Measurements from ENCODE around the gene FNDC3B. TPM values are rescaled to one million over a fixed set of nuclear protein-coding genes. Genes with fewer than 3 reads are reported as not detected.

FNDC3B gene
- total RNA-seq, 2 experiments from 2014 or later, result 11.6 to 12.2 TPM

DNA sequence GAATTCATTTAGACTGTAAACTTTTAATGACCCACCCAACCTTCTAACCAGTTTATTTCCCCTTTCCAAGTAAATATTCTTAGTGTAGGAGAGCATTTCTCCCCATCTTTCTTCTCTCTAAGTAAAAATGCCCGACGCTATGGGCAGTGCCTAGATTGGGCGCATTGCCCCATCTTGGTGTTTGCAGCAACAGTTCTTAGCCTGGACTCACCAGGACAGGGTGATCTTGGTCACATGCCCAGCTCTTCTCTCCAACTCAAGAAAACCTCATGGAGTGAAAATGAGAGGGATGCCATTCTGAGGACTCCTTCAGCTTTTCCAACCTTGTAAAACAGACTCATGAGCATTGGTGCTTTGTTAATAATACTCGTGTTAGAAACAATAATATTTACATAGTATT lies 332.2 kb downstream of the FNDC3B start:
- H3K36me3 Mint-ChIP-seq, result peaks cover 21% of the 10 kb centered on the region

DNA sequence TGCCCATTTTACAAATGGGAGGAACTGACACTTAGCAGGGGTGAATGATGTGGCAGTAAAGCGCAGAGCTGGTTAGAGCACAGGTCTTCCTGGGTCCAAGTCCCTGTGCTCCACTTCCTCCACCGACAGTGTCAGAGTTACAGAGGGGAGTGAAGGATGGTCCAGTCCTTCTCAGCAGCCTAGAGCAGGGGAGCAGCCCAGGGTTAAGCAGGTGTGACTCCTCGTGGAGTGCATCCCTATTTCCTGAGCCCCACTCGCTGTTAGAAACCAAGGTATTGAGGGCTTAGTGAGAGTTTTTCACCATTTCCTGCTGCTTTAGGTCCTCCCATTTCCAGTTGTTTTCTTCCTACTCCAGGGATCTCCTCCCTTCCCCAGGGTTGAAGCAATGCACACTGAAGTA lies 333.5 kb downstream of the FNDC3B start:
- H3K27me3 Mint-ChIP-seq, result no peaks in the 10 kb centered on the region

More for the DNA sequence above, 332.2 kb downstream of the FNDC3B start:
- no peak overlapping the region for H3K4me3 Mint-ChIP-seq
- no peak overlapping the region for H3K27ac Mint-ChIP-seq
- no peaks in the 10 kb centered on the region for H3K27me3 Mint-ChIP-seq
- no peaks in the 10 kb centered on the region for H3K9me3 Mint-ChIP-seq
- no peaks in the 10 kb centered on the region for H3K4me1 Mint-ChIP-seq
- DNase-seq, result no peak

DNA sequence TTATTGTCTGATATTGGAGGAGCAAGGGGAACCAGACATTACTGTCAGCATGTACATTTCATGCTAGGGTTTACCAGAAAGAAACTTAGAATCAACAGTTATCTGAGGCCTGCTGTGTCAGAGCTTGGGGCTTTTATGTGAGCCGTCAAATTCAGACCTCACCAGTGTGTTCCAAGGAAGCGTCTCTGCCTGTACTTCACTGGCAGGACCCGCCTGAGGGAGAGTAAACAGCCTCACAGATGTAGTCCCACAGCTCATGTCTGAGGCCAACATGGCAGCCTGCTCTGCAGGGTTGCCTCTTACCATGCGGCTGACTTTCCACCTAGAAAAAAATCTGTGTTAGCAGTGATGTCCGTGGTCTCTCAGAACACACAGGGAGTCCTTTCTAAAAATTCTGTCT lies 334.5 kb downstream of the FNDC3B start:
- H3K4me1 Mint-ChIP-seq, result no peaks in the 10 kb centered on the region
- peaks cover 39% of the 10 kb centered on the region for H3K36me3 Mint-ChIP-seq
- no peaks in the 10 kb centered on the region for H3K27me3 Mint-ChIP-seq
- no peak overlapping the region for H3K4me3 Mint-ChIP-seq
- H3K9me3 Mint-ChIP-seq, result peaks cover 2% of the 10 kb centered on the region
- H3K27ac Mint-ChIP-seq, result no peak overlapping the region
- DNase-seq, result no peak

More for the DNA sequence above, 333.5 kb downstream of the FNDC3B start:
- Mint-ChIP-seq H3K27ac (no peak overlapping the region), H3K9me3 (no peaks in the 10 kb centered on the region), H3K4me3 (no peak overlapping the region), H3K4me1 (no peaks in the 10 kb centered on the region), H3K36me3 (peaks cover 34% of the 10 kb centered on the region)
- no peak for DNase-seq

DNA sequence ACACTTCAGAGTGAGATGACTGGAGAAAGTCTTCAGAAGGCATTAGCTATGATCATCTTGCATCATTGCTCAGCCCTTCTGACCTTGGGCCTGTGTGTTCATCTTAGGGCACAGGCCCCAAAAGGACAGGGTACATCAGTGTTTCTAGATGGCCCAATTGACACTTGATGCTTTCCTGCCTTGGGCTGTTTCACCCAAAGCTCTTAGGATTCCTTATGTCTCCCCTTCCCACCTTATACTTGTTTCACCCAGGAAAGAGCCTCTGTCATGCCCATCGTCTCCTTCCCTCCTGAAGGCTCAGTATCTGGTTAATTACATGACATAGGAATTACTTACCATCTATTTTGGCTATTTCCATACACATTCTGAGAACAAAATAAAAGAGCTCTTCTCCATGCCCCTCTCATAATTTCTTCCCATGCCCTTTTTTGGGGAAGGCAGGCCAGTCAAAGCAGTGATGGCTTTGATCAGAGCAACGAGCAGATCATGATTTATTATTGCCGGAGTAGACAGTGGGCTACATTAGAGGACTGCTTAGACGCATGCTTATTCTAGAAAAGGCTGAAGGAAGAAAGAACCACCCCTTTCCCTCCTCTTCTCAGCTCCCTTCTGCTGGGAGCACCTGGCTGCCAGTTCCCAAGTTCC lies 335.9 kb downstream of the FNDC3B start:
- Mint-ChIP-seq H3K9me3 (peaks cover 5% of the 10 kb centered on the region), H3K36me3 (peaks cover 44% of the 10 kb centered on the region), H3K4me1 (no peaks in the 10 kb centered on the region), H3K27ac (no peak overlapping the region), H3K4me3 (no peak overlapping the region), H3K27me3 (no peaks in the 10 kb centered on the region)
- DNase-seq, result no peak

DNA sequence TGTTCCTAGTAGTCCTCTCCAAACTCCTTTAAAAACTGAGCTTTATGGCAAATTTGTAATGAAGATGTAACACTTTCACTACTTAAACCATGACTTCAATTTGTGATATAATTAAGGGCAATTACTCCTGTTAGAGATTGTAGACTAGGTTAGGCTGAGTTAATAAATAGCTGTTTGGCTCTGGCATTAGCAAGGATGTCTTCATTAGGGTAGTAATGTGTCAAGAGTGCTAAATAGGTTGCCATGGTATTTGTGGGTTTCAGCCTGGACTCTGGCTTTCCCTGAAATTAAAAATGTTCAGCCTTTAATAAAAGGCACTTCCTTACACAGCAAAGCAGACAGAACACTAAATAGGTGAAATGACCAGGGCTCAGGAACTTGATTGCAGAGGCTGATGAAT lies 337.0 kb downstream of the FNDC3B start:
- no peak overlapping the region for H3K27ac Mint-ChIP-seq
- peaks cover 13% of the 10 kb centered on the region for H3K9me3 Mint-ChIP-seq
- DNase-seq, result no peak
- H3K36me3 Mint-ChIP-seq, result peaks cover 54% of the 10 kb centered on the region
- H3K27me3 Mint-ChIP-seq, result no peaks in the 10 kb centered on the region
- no peaks in the 10 kb centered on the region for H3K4me1 Mint-ChIP-seq
- H3K4me3 Mint-ChIP-seq, result no peak overlapping the region

DNA sequence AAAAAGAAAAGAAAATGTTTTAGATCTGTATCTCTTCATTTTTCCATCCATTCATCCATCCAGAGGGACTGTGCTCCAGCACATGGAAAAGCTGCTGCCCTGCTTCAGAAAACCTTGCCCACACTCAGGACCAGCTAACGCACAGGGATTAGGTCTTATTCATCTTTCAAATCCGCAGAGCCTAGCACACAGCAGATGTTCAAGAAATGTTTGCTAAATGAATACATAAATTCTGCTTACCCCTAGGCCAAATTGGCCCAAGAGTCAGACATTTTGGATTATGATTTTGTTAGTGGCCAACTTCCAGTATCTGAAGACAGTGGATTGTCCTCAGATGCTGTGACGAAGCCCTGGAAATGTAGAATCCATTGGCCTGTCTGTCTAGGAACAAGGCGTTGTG lies 337.5 kb downstream of the FNDC3B start:
- Mint-ChIP-seq H3K4me3 (no peak overlapping the region), H3K9me3 (peaks cover 13% of the 10 kb centered on the region), H3K27ac (no peak overlapping the region), H3K4me1 (no peaks in the 10 kb centered on the region), H3K27me3 (no peaks in the 10 kb centered on the region), H3K36me3 (peaks cover 59% of the 10 kb centered on the region)
- no peak for DNase-seq

DNA sequence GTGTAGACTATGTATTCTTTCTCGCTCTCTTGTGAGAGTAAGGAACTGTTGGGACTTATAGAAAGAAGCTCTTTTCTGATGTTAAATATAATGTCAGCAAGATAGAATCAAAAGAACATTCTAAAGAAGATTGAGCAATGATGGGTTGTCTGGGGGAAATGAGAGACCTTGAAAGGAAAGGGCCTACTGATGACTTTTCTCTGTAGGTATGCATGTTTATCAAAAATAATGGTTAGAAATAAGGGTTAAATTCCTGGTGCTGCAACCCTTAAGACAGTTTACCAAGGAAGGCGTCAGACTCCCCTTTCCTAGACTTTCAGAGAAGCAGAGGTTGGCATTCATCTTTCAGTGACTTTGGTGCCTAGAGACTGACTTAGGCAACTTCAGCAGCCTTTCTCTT lies 339.1 kb downstream of the FNDC3B start:
- H3K27me3 Mint-ChIP-seq, result no peaks in the 10 kb centered on the region
- H3K36me3 Mint-ChIP-seq, result peaks cover 70% of the 10 kb centered on the region
- H3K27ac Mint-ChIP-seq, result no peak overlapping the region
- H3K4me3 Mint-ChIP-seq, result no peak overlapping the region
- DNase-seq, result no peak
- H3K4me1 Mint-ChIP-seq, result no peaks in the 10 kb centered on the region
- H3K9me3 Mint-ChIP-seq, result peaks cover 13% of the 10 kb centered on the region

DNA sequence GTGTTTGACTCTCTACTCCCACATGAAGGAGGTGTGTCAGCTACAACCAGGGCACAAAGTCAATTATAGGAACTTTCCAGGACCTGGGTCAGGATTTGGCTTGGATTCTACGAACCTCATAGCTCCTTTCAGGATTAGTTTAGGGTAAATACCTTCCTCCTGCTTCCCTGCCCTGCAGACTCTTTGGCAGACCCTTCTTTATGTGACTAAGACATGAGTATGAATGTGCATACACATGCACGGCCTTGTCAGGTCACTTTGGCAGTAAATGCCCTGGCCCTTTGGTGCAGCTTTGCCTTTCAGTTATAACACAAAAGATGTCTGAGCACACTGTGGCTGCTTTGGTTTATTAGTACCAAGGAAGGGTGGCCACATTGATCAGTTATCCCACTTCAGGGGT lies 340.0 kb downstream of the FNDC3B start:
- Mint-ChIP-seq H3K4me3 (no peak overlapping the region), H3K4me1 (no peaks in the 10 kb centered on the region), H3K27ac (no peak overlapping the region), H3K36me3 (peaks cover 70% of the 10 kb centered on the region), H3K27me3 (no peaks in the 10 kb centered on the region), H3K9me3 (peaks cover 13% of the 10 kb centered on the region)
- no peak for DNase-seq

DNA sequence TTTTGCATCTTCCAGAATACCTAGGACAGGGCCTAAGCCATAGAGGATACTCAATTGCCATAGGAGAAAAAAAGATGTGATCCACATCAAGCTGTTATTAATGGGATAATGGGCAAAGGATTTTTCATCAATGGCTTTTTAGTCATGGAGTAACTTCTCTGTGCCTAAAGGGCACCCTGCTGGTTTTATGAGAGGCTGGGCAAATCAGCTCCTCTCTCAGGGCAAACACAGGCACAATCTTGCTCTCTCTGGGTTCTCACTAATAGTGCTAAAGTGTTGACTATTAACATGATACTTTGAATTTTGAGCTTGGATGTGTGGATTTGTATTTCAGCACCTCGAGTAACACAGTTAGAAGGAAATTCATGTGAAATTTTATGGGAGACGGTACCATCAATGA lies 341.3 kb downstream of the FNDC3B start:
- Mint-ChIP-seq H3K27me3 (no peaks in the 10 kb centered on the region), H3K9me3 (peaks cover 13% of the 10 kb centered on the region), H3K4me3 (no peak overlapping the region), H3K4me1 (no peaks in the 10 kb centered on the region), H3K36me3 (peaks cover 64% of the 10 kb centered on the region), H3K27ac (no peak overlapping the region)
- DNase-seq, result no peak

DNA sequence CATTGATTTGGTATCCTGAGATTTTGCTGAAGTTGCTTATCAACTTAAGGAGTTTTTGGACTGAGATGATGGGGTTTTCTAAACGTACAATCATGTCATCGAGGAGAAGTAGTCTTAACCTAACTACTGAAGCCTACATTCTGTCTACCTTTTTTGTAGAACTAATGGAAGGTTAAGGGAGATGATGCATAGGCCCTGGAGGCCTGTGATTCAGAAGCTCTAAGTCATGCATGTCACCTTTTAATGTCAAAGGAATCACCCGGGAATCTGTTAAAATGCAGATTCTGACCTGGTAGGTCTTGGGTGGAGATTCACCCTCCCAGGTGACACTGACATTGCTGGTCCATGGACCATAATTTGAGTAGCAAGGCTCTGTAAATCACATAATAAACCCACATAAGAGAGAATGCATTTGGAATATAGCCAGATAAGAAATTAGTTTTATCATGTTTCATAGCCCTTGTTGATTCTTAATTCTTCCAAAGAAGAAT lies 344.0 kb downstream of the FNDC3B start:
- H3K27ac Mint-ChIP-seq, result no peak overlapping the region
- peaks cover 13% of the 10 kb centered on the region for H3K9me3 Mint-ChIP-seq
- no peak for DNase-seq
- H3K4me1 Mint-ChIP-seq, result no peaks in the 10 kb centered on the region
- H3K4me3 Mint-ChIP-seq, result no peak overlapping the region
- H3K27me3 Mint-ChIP-seq, result no peaks in the 10 kb centered on the region
- peaks cover 44% of the 10 kb centered on the region for H3K36me3 Mint-ChIP-seq

DNA sequence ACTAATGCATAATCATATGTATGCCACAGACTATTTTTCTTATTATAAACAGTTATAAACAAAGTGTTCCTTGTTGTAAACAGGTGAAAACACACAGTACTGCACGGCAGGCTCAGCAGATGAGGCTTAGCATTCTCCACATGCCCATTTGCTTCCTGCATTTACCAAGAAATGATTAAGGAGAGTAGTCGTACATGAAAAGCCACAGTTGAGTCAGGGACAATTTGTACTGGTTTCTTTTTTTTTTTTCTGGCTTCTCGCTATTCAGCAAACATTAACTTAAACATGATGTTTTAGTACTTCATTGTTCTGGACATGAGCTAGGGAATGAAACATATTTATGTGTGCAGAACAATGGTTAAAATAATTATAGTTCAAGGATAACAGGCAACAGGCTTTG lies 345.5 kb downstream of the FNDC3B start:
- Mint-ChIP-seq H3K27ac (no peak overlapping the region), H3K4me1 (no peaks in the 10 kb centered on the region)
- no peak for DNase-seq

DNA sequence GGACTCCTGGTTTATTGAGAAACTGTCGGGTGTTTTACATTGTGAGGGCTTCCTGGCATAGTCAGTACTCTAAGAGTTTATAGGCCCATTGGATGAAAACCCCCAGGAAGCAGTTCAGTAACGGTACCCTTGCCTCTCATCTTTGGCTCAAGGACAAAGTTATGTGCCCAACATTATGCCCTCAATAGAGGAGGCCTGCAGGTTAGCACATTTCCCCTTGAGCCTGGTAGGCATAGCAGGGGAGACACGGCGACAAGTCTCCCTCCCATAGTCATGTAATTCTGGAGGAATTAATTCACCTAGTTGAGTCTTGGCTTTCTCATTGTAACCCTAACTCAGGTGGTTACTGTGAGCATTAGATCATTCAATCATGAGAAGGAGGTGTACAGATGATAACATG lies 348.4 kb downstream of the FNDC3B start:
- Mint-ChIP-seq H3K9me3 (no peaks in the 10 kb centered on the region), H3K27ac (no peak overlapping the region), H3K4me1 (peaks cover 4% of the 10 kb centered on the region), H3K36me3 (peaks cover 8% of the 10 kb centered on the region), H3K27me3 (no peaks in the 10 kb centered on the region), H3K4me3 (no peak overlapping the region)
- DNase-seq, result no peak

More for the DNA sequence above, 345.5 kb downstream of the FNDC3B start:
- Mint-ChIP-seq H3K9me3 (peaks cover 9% of the 10 kb centered on the region), H3K36me3 (peaks cover 29% of the 10 kb centered on the region), H3K4me3 (no peak overlapping the region), H3K27me3 (no peaks in the 10 kb centered on the region)

DNA sequence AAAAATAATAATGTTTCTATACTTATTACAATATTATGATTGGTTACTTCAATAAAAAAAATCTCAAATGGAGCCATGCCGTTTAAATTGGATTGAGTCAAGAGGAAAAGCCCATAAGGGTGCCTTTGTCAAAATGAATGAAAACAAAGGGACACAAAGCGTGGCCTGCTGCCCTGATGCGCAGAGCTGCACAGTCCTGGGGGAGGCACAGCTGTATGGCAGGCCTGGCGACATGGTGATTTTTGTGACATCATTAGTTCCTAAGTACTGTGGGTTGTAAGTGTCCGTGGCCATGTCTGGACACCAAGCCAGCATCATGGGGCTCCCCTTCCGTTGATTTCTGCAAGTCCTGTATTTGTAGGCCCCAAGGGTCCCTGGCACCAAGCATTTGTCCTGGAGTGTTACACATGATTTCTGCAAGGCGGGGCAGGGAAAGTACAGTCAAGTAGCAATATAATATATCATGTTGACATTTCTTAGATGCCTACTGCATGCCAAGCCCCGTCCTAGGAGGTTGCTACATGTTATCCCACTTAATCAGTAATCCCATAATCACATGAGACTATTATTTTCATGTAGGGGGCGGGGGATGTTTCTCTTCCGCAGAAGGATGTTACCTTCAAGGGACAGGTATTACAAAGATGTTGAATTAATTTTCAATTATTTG lies 349.2 kb downstream of the FNDC3B start:
- Mint-ChIP-seq H3K27me3 (no peaks in the 10 kb centered on the region), H3K4me3 (no peak overlapping the region), H3K9me3 (peaks cover 3% of the 10 kb centered on the region), H3K27ac (no peak overlapping the region), H3K36me3 (peaks cover 11% of the 10 kb centered on the region), H3K4me1 (peaks cover 4% of the 10 kb centered on the region)
- DNase-seq, result no peak

DNA sequence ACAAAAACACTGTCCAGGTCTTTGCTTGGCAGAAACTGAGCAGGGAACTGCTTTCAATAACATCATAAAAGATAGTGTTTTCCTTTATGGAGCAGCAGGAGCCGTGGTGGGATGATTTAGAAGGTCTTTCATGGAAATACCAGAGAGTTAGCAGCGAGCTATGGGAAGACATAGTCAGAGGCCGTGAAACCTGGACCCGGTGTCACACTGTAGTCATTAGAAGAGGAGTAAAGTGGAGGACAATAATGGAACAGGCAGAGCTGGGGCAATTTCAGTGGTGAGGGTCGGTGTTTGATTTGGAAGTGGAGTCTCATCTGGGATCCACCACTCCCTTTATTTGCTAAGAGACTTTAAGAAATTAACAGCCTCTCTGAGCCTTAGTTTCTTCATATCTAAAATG lies 351.4 kb downstream of the FNDC3B start:
- Mint-ChIP-seq H3K4me1 (peaks cover 4% of the 10 kb centered on the region), H3K9me3 (peaks cover 3% of the 10 kb centered on the region), H3K27ac (no peak overlapping the region), H3K4me3 (no peak overlapping the region), H3K27me3 (no peaks in the 10 kb centered on the region), H3K36me3 (peaks cover 17% of the 10 kb centered on the region)
- DNase-seq, result no peak

DNA sequence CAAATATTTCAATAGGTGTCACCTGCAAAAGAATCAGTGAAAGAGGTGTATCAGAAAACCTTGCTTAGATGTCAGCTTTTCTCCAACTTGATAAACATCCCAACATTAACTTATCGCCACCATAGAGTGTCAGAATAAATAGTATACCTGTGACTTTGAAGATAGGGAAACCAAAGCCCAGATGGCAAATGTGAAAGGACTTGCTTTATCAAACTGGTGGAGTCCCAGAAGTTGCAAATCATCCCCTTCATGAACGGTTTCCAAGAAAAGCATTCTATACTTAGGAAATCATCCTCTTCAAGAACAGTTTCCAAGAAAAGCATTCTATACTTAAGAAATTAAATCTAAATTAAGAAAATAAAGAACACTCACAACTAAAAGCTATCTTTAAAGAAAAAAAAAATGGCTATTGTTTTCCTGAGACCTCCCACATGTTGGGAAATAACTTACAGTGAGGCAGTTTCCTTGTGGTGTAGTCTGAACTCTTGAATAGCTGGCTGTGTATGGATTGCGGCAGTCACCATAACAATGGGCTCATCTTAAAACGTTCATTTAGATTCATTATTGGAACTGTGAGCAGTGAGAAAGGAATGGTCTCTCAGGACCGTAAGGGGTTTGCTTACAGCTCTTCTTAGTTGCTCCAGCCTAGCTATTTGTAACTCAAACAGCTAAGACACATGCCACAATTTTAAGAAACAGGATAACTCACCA lies 352.4 kb downstream of the FNDC3B start:
- H3K27me3 Mint-ChIP-seq, result no peaks in the 10 kb centered on the region
- no peak overlapping the region for H3K27ac Mint-ChIP-seq
- DNase-seq, result no peak
- peaks cover 4% of the 10 kb centered on the region for H3K4me1 Mint-ChIP-seq
- H3K9me3 Mint-ChIP-seq, result peaks cover 3% of the 10 kb centered on the region
- H3K4me3 Mint-ChIP-seq, result no peak overlapping the region
- peaks cover 18% of the 10 kb centered on the region for H3K36me3 Mint-ChIP-seq
